GM19467 (cell line): ENCODE results near the gene EPHA3.

Source experiments
- ATAC-seq: cut with Tn5 transposase; IDR thresholded peaks from one replicate; pipeline ENCODE4 v1.9.1; 2021; ENCODE audit warnings: mild to moderate bottlenecking, moderate library complexity; ENCODE audit not compliant: unreplicated experiment

EPHA3 gene

GRCh38 chr3:89223188-89223587 is 115.8 kb downstream of the EPHA3 start:
- ATAC-seq, result no peak

- ATAC-seq, result no peak
Observed at GRCh38 chr3:89227218-89227617, 119.8 kb downstream of the EPHA3 start.

GRCh38 chr3:89227634-89228033 is 120.2 kb downstream of the EPHA3 start:
- ATAC-seq, result no peak

GRCh38 chr3:89232155-89232554 is 124.7 kb downstream of the EPHA3 start:
- no peak for ATAC-seq

- ATAC-seq, result no peak
Observed at GRCh38 chr3:89234620-89235019, 127.2 kb downstream of the EPHA3 start.

GRCh38 chr3:89238846-89239245 is 131.4 kb downstream of the EPHA3 start:
- ATAC-seq, result no peak

- ATAC-seq, result no peak
Observed at GRCh38 chr3:89239774-89240173, 132.4 kb downstream of the EPHA3 start.

GRCh38 chr3:89245612-89246011 is 138.2 kb downstream of the EPHA3 start:
- no peak for ATAC-seq

- no peak for ATAC-seq
Observed at GRCh38 chr3:89246326-89246725, 138.9 kb downstream of the EPHA3 start.

GRCh38 chr3:89250742-89251141 is 143.3 kb downstream of the EPHA3 start:
- no peak for ATAC-seq

GRCh38 chr3:89252016-89252415 is 144.6 kb downstream of the EPHA3 start:
- ATAC-seq, result no peak

- no peak for ATAC-seq
Observed at GRCh38 chr3:89252860-89253259, 145.4 kb downstream of the EPHA3 start.

- no peak for ATAC-seq
Observed at GRCh38 chr3:89256395-89256794, 149.0 kb downstream of the EPHA3 start.

GRCh38 chr3:89256882-89257281 is 149.5 kb downstream of the EPHA3 start:
- no peak for ATAC-seq

GRCh38 chr3:89260721-89261120 is 153.3 kb downstream of the EPHA3 start:
- ATAC-seq, result no peak

- no peak for ATAC-seq
Observed at GRCh38 chr3:89261673-89262072, 154.3 kb downstream of the EPHA3 start.

- no peak for ATAC-seq
Observed at GRCh38 chr3:89262309-89262929, 155.0 kb downstream of the EPHA3 start.

- ATAC-seq, result no peak
Observed at GRCh38 chr3:89264037-89264560, 156.7 kb downstream of the EPHA3 start.

GRCh38 chr3:89266074-89266473 is 158.7 kb downstream of the EPHA3 start:
- ATAC-seq, result no peak

GRCh38 chr3:89268059-89268458 is 160.6 kb downstream of the EPHA3 start:
- no peak for ATAC-seq

- no peak for ATAC-seq
Observed at GRCh38 chr3:89270201-89270600, 162.8 kb downstream of the EPHA3 start.

- no peak for ATAC-seq
Observed at GRCh38 chr3:89275001-89275400, 167.6 kb downstream of the EPHA3 start.

- ATAC-seq, result no peak
Observed at GRCh38 chr3:89276116-89276515, 168.7 kb downstream of the EPHA3 start.
